ENCODE measurements around the gene QSOX1.

Gene QSOX1

GRCh38 chr1:180196436-180197003 is 41.9 kb downstream of the QSOX1 start:
- TF ChIP-seq CTCF (IDR thresholded peaks at IDR 0.05; ENCODE audit: low read depth, low read length), result no peak
- no peak for DNase-seq
- no peaks in the 10 kb centered on the region for H3K36me3 ChIP-seq
- H3K4me1 ChIP-seq, result no peaks in the 10 kb centered on the region
- H3K9me3 ChIP-seq, result no peaks in the 10 kb centered on the region
- H3K4me3 ChIP-seq (ENCODE audit: low read depth, low read length), result no peak overlapping the region
- no peaks in the 10 kb centered on the region for H3K27me3 ChIP-seq

- Histone ChIP-seq H3K36me3 (no peaks in the 10 kb centered on the region), H3K9me3 (no peaks in the 10 kb centered on the region), H3K27me3 (no peaks in the 10 kb centered on the region), H3K4me1 (no peaks in the 10 kb centered on the region), H3K4me3 (ENCODE audit: low read depth, low read length) (no peak overlapping the region)
- DNase-seq, result no peak
- TF ChIP-seq CTCF (IDR thresholded peaks at IDR 0.05; ENCODE audit: low read depth, low read length), result no peak
Observed at GRCh38 chr1:180197231-180197630, 42.6 kb downstream of the QSOX1 start.

DNA sequence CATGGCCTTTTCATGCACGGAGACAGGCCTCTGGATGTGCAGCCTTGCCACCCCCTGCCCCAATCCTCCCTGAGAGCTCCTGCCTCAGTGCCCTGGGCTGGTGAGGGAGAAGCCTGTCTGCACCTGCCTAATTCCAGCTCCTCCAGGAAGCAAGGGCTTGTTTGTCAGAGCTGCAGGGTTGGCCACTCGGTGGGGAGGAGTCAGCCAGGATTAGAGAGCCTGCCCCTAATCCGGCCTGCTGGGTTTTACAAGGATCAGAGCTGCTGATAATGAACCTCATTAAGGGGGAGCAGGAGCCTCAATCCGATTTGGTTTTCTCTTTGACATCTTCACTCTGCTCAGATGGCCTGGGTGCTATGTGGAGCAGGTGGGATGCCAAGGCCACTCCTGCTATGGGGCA is 43.5 kb downstream of the QSOX1 start:
- Histone ChIP-seq H3K27me3 (no peaks in the 10 kb centered on the region), H3K9me3 (no peaks in the 10 kb centered on the region), H3K4me1 (no peaks in the 10 kb centered on the region), H3K4me3 (ENCODE audit: low read depth, low read length) (no peak overlapping the region), H3K36me3 (no peaks in the 10 kb centered on the region)
- DNase-seq, result no peak
- no peak for TF ChIP-seq CTCF (IDR thresholded peaks at IDR 0.05; ENCODE audit: low read depth, low read length)

DNA sequence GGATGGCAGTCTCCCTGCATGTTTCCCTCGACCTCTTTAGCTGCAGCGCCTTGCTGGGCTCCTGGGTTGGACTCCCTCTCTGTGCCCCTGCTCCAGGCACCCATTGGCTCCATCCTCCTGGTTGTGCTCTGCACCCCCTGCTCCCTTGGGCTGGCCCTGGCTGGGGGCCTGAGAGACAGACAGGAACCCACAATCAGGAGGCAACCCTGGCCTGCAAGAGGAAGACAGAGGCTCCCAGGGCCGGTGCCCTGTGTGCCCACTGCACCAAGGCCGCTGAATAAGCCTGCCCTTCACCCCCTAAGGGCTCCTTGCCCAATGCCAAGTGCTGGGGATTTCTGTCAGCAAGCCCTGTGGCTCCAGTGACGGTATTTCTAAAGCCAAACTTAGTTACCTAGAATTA is 43.9 kb downstream of the QSOX1 start:
- no peak for TF ChIP-seq CTCF (IDR thresholded peaks at IDR 0.05; ENCODE audit: low read depth, low read length)
- DNase-seq, result no peak
- Histone ChIP-seq H3K4me1 (no peaks in the 10 kb centered on the region), H3K9me3 (no peaks in the 10 kb centered on the region), H3K36me3 (no peaks in the 10 kb centered on the region), H3K27me3 (no peaks in the 10 kb centered on the region), H3K4me3 (ENCODE audit: low read depth, low read length) (no peak overlapping the region)

DNA sequence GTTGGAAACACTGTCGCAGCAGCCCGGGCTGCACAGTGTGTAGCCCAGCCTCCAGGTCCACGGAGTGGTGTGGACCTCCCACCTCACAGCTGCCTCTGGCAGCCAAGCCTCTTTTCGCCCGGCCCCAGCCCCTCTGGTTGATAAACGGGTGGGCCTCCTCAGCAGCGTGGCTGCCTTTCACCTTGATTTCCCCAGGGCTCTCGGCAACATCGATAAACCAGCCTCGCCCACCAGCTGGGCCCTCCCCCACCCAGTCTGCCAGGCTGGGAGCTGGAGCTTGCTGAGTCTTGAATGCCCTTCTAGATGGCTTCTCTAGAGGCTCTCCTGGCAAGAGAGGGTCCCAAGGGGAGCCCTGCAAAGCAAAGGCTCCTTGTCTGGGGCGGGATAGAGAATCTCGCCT is 44.3 kb downstream of the QSOX1 start:
- no peaks in the 10 kb centered on the region for H3K4me1 ChIP-seq
- no peaks in the 10 kb centered on the region for H3K36me3 ChIP-seq

More for the DNA sequence above, 44.3 kb downstream of the QSOX1 start:
- DNase-seq, result no peak
- H3K9me3 ChIP-seq, result no peaks in the 10 kb centered on the region
- no peaks in the 10 kb centered on the region for H3K27me3 ChIP-seq
- H3K4me3 ChIP-seq (ENCODE audit: low read depth, low read length), result no peak overlapping the region
- TF ChIP-seq CTCF (IDR thresholded peaks at IDR 0.05; ENCODE audit: low read depth, low read length), result no peak
